Nephron progenitor cell (in vitro differentiated cells): ENCODE measurements around the gene CMSS1.

Source experiments
- DNase-seq: peaks from one replicate; pipeline ENCODE4 v3.0.0; 2021
- H3K27ac Mint-ChIP-seq: 2 replicates; pipeline ENCODE4 v1.8.0; 2021; ENCODE audit warnings: mild to moderate bottlenecking, moderate library complexity, mixed read lengths
- H3K27me3 Mint-ChIP-seq: 2 replicates; pipeline ENCODE4 v1.8.0; 2021; ENCODE audit warnings: mild to moderate bottlenecking, low read depth, mixed read lengths; ENCODE audit not compliant: poor library complexity
- H3K36me3 Mint-ChIP-seq: 2 replicates; pipeline ENCODE4 v1.8.0; 2021; ENCODE audit warnings: low read depth, mixed read lengths
- H3K4me1 Mint-ChIP-seq: 2 replicates; pipeline ENCODE4 v1.8.0; 2021; ENCODE audit warnings: mixed read lengths
- H3K4me3 Mint-ChIP-seq: 2 replicates; pipeline ENCODE4 v1.8.0; 2021; ENCODE audit warnings: mild to moderate bottlenecking, moderate library complexity, mixed read lengths
- H3K9me3 Mint-ChIP-seq: 2 replicates; pipeline ENCODE4 v1.8.0; 2021; ENCODE audit warnings: mild to moderate bottlenecking, moderate library complexity, mixed read lengths
- CTCF ChIP-seq: fragments of 200-600 bp; sonication (generic); IDR thresholded peaks from 2 replicates; pipeline ENCODE4 v1.5.0; 2021; ENCODE audit warnings: antibody characterized with exemption

CMSS1 gene

GRCh38 chr3:100010087-100010417, 192.4 kb downstream of the CMSS1 start:
- peaks cover 24% of the 10 kb centered on the region for H3K36me3 Mint-ChIP-seq
- no peak overlapping the region for H3K27ac Mint-ChIP-seq
- H3K27me3 Mint-ChIP-seq = no peaks in the 10 kb centered on the region
- peaks cover 14% of the 10 kb centered on the region for H3K9me3 Mint-ChIP-seq
- no peak overlapping the region for H3K4me3 Mint-ChIP-seq
- H3K4me1 Mint-ChIP-seq = peaks cover 20% of the 10 kb centered on the region
- no peak for TF ChIP-seq CTCF
- DNase-seq = no peak

GRCh38 chr3:100018806-100019205, 201.1 kb downstream of the CMSS1 start:
- Mint-ChIP-seq H3K36me3 (peaks cover 41% of the 10 kb centered on the region), H3K27ac (no peak overlapping the region), H3K4me1 (peaks cover 6% of the 10 kb centered on the region), H3K4me3 (no peak overlapping the region), H3K9me3 (peaks cover 23% of the 10 kb centered on the region), H3K27me3 (no peaks in the 10 kb centered on the region)
- TF ChIP-seq CTCF = no peak
- DNase-seq = no peak

GRCh38 chr3:100019719-100020118, 202.1 kb downstream of the CMSS1 start:
- Mint-ChIP-seq H3K9me3 (peaks cover 14% of the 10 kb centered on the region), H3K27ac (no peak overlapping the region), H3K4me3 (no peak overlapping the region), H3K36me3 (peaks cover 34% of the 10 kb centered on the region), H3K27me3 (no peaks in the 10 kb centered on the region), H3K4me1 (peaks cover 15% of the 10 kb centered on the region)
- no peak for TF ChIP-seq CTCF
- no peak for DNase-seq

- no peak overlapping the region for H3K4me3 Mint-ChIP-seq
Observed at GRCh38 chr3:100020876-100021644, 203.4 kb downstream of the CMSS1 start.

GRCh38 chr3:100022506-100022905, 204.8 kb downstream of the CMSS1 start:
- no peaks in the 10 kb centered on the region for H3K27me3 Mint-ChIP-seq
- DNase-seq = no peak
- H3K4me1 Mint-ChIP-seq = peaks cover 19% of the 10 kb centered on the region
- no peaks in the 10 kb centered on the region for H3K9me3 Mint-ChIP-seq
- no peak for TF ChIP-seq CTCF
- no peak overlapping the region for H3K4me3 Mint-ChIP-seq
- H3K36me3 Mint-ChIP-seq = peaks cover 11% of the 10 kb centered on the region
- no peak overlapping the region for H3K27ac Mint-ChIP-seq

More at GRCh38 chr3:100020876-100021644, 203.4 kb downstream of the CMSS1 start:
- Mint-ChIP-seq H3K27me3 (no peaks in the 10 kb centered on the region), H3K36me3 (peaks cover 21% of the 10 kb centered on the region), H3K4me1 (peaks cover 19% of the 10 kb centered on the region), H3K27ac (no peak overlapping the region), H3K9me3 (peaks cover 4% of the 10 kb centered on the region)
- no peak for DNase-seq
- no peak for TF ChIP-seq CTCF

GRCh38 chr3:100023150-100023549, 205.5 kb downstream of the CMSS1 start:
- TF ChIP-seq CTCF = no peak
- DNase-seq = no peak
- Mint-ChIP-seq H3K36me3 (peaks cover 11% of the 10 kb centered on the region), H3K27me3 (no peaks in the 10 kb centered on the region), H3K27ac (no peak overlapping the region), H3K4me1 (peaks cover 19% of the 10 kb centered on the region), H3K9me3 (no peaks in the 10 kb centered on the region), H3K4me3 (no peak overlapping the region)
